ENCODE data around the gene SPRY1. TPM values are rescaled to one million over a fixed set of nuclear protein-coding genes. Genes with fewer than 3 reads are reported as not detected.

Gene SPRY1
- polyA plus RNA-seq, 1 experiment = 2.1 TPM

DNA sequence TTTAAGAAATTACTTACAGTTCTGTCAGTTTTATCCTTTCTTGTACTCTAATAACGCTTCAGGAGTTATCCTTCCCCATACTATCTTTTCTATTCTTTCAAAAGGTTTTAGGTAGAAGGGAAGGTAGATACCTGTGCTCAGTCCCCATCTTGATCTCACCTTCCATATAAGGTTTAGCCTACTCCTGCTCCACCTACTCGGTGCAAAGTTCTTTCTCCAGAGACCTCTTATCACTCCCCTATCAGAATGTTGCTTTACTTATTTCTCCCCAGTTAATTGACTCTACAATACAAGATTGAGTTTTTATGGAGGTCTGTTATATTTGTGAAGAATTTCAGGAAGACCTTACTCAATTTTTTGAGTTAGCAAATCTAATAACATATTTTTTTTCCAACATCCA is 33.9 kb downstream of the SPRY1 start:
- no peaks in the 10 kb centered on the region for H3K27me3 ChIP-seq (ENCODE audit: control insufficient read depth, insufficient read depth, low read length)
- H3K36me3 ChIP-seq (ENCODE audit: control insufficient read depth, insufficient read depth, low read length) = no peaks in the 10 kb centered on the region
- TF ChIP-seq, protein P1, sequence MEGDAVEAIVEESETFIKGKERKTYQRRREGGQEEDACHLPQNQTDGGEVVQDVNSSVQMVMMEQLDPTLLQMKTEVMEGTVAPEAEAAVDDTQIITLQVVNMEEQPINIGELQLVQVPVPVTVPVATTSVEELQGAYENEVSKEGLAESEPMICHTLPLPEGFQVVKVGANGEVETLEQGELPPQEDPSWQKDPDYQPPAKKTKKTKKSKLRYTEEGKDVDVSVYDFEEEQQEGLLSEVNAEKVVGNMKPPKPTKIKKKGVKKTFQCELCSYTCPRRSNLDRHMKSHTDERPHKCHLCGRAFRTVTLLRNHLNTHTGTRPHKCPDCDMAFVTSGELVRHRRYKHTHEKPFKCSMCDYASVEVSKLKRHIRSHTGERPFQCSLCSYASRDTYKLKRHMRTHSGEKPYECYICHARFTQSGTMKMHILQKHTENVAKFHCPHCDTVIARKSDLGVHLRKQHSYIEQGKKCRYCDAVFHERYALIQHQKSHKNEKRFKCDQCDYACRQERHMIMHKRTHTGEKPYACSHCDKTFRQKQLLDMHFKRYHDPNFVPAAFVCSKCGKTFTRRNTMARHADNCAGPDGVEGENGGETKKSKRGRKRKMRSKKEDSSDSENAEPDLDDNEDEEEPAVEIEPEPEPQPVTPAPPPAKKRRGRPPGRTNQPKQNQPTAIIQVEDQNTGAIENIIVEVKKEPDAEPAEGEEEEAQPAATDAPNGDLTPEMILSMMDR (IDR thresholded peaks at IDR 0.05; ENCODE audit: insufficient read depth, low read depth, low read length) = no peak
- ChIA-PET POLR2A (no interaction called here), CTCF (no interaction called here)
- no peak overlapping the region for H3K4me3 ChIP-seq (ENCODE audit: low read depth, low read length)
- DNase-seq (ENCODE audit: low read depth) = no peak

- H3K27me3 ChIP-seq (ENCODE audit: control insufficient read depth, insufficient read depth, low read length) = no peaks in the 10 kb centered on the region; the same call in 1 of the 2 replicates
- CTCF ChIA-PET = no interaction called here
- H3K36me3 ChIP-seq (ENCODE audit: control insufficient read depth, insufficient read depth, low read length) = no peaks in the 10 kb centered on the region
- no peak for DNase-seq (ENCODE audit: low read depth)
- POLR2A ChIA-PET = no interaction called here
- TF ChIP-seq, protein P1 (IDR thresholded peaks at IDR 0.05; ENCODE audit: insufficient read depth, low read depth, low read length) = no peak
- H3K4me3 ChIP-seq (ENCODE audit: low read depth, low read length) = no peak overlapping the region
Observed at GRCh38 chr4:123433573-123433972, 37.0 kb downstream of the SPRY1 start.

GRCh38 chr4:123433976-123434375 is 37.4 kb downstream of the SPRY1 start:
- H3K27me3 ChIP-seq (ENCODE audit: control insufficient read depth, insufficient read depth, low read length) = no peaks in the 10 kb centered on the region; the same call in 1 of the 2 replicates
- TF ChIP-seq, protein P1 (IDR thresholded peaks at IDR 0.05; ENCODE audit: insufficient read depth, low read depth, low read length) = no peak
- no peak for DNase-seq (ENCODE audit: low read depth)
- ChIA-PET CTCF (no interaction called here), POLR2A (no interaction called here)
- no peaks in the 10 kb centered on the region for H3K36me3 ChIP-seq (ENCODE audit: control insufficient read depth, insufficient read depth, low read length)
- no peak overlapping the region for H3K4me3 ChIP-seq (ENCODE audit: low read depth, low read length)

DNA sequence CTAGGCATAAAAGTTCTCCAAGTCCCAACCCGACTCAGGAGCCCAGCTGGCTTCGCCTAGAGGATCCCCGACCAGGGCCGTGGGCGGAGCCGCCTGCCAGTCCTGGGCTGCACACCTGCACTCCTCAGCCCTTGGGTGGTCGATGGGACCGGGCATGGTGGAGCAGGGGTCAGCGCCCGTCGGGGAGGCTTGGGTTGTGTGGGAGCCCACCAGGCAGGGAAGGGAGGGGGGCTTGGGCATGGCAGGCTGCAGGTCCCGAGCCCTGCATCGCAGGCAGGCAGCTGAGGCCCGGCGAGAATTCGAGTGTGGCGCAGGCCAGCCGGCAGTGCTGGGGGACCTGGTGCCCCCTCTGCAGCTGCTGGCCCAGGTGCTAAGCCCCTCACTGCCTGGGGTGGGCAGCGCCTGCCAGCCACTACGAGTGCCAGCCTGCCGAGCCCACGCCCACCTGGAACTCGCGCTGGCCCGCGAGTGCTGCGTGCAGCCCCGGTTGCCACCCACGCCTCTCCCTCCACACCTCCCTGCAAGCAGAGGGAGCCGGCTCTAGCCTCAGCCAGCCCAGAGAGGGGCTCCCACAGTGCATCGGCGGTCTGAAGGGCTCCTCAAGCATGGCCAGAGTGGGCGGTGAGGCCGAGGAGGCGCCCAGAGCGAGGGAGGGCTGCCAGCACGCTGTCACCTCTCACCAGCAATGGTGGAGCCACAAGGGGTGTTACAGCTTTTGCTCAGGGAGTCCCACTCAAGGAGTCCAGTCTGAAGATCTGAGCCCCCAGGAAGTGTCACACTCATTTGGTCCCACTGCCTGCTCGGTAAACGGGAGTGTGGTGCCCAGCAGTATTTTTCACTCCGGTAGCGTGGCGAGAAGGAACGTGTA is 38.9 kb downstream of the SPRY1 start:
- no peaks in the 10 kb centered on the region; the same call in 1 of the 2 replicates for H3K27me3 ChIP-seq (ENCODE audit: control insufficient read depth, insufficient read depth, low read length)
- no peaks in the 10 kb centered on the region for H3K36me3 ChIP-seq (ENCODE audit: control insufficient read depth, insufficient read depth, low read length)
- H3K4me3 ChIP-seq (ENCODE audit: low read depth, low read length) = no peak overlapping the region
- DNase-seq (ENCODE audit: low read depth) = no peak
- ChIA-PET CTCF (interaction anchor here (1.0 kb wide), 1 partner anchor 29 kb away, joined by 3 read pairs; no protein-coding TSS in a partner anchor), POLR2A (no interaction called here)
- TF ChIP-seq, protein P1 (IDR thresholded peaks at IDR 0.05; ENCODE audit: insufficient read depth, low read depth, low read length) = no peak

- H3K27me3 ChIP-seq (ENCODE audit: control insufficient read depth, insufficient read depth, low read length) = no peaks in the 10 kb centered on the region; the same call in 1 of the 2 replicates
- ChIA-PET CTCF (no interaction called here), POLR2A (no interaction called here)
- no peak for DNase-seq (ENCODE audit: low read depth)
- no peaks in the 10 kb centered on the region for H3K36me3 ChIP-seq (ENCODE audit: control insufficient read depth, insufficient read depth, low read length)
- no peak overlapping the region for H3K4me3 ChIP-seq (ENCODE audit: low read depth, low read length)
- TF ChIP-seq, protein P1 (IDR thresholded peaks at IDR 0.05; ENCODE audit: insufficient read depth, low read depth, low read length) = no peak
Observed at GRCh38 chr4:123438031-123438430, 41.4 kb downstream of the SPRY1 start.

All from BJ (cell line).